Thymus (tissue), 11 donors: ENCODE measurements around the gene CD40LG. TPM values are rescaled to one million over a fixed set of nuclear protein-coding genes. Genes with fewer than 3 reads are reported as not detected.

Source experiments
- DNase-seq, 9 donors: peaks; one replicate each; pipeline ENCODE4 v3.0.0-alpha.2; 2013; ENCODE audit warnings: low spot score in 9 of 9, low read depth in 6 of 9, missing footprints in 1 of 9
- H3K27ac ChIP-seq, 2 donors: one replicate each; pipeline ENCODE4 v1.5.1; 2013; ENCODE audit warnings: control low read depth in 1 of 2, low read depth in 1 of 2, low read length in 1 of 2, mild to moderate bottlenecking in 1 of 2, moderate library complexity in 1 of 2
- H3K27me3 ChIP-seq, 2 donors: one replicate each; pipeline ENCODE4 v1.5.1; 2013; ENCODE audit warnings: low read length in 1 of 2; ENCODE audit not compliant: control insufficient read depth in 2 of 2, insufficient read depth in 1 of 2
- H3K36me3 ChIP-seq, 2 donors: one replicate each; pipeline ENCODE4 v1.5.1; 2013; ENCODE audit warnings: low read length in 1 of 2, mild to moderate bottlenecking in 1 of 2, moderate library complexity in 1 of 2; ENCODE audit not compliant: control insufficient read depth in 2 of 2, insufficient read depth in 2 of 2
- H3K4me1 ChIP-seq, 2 donors: one replicate each; pipeline ENCODE4 v1.5.1; 2013; ENCODE audit warnings: low read length in 2 of 2; ENCODE audit not compliant: control insufficient read depth in 2 of 2, insufficient read depth in 2 of 2
- H3K4me3 ChIP-seq, 2 donors: one replicate each; pipeline ENCODE4 v1.5.1; 2013; ENCODE audit warnings: low read length in 2 of 2, control low read depth in 1 of 2, mild to moderate bottlenecking in 1 of 2
- H3K9me3 ChIP-seq, 2 donors: one replicate each; pipeline ENCODE4 v1.5.1; 2013; ENCODE audit warnings: low read length in 1 of 2, mild to moderate bottlenecking in 1 of 2; ENCODE audit not compliant: control insufficient read depth in 2 of 2, insufficient read depth in 1 of 2
- WGBS: extraction: QIAGEN DNeasy Blood & Tissue Kit; methylation state at CpG from one replicate; pipeline ENCODE4 v1.1.7; 2013; 5-methylcytosine and 5-hydroxymethylcytosine counted together
- polyA plus RNA-seq: library from polyadenylated mRNA; stranded (reverse); fragments of 200-250 nt; gene quantifications from one replicate; pipeline ENCODE4 v1.2.3, GENCODE V29; 2013
- total RNA-seq: library from RNA; stranded (reverse); fragments of 120-200 nt; gene quantifications from one replicate; pipeline ENCODE4 v1.2.4, GENCODE V29; 2013
- donor health status: healthy.

Gene CD40LG
- total and polyA plus RNA-seq, 2 donors = 4.3 to 9.2 TPM

- H3K27ac ChIP-seq = peak overlapping the region; percentile 42 to 81
- WGBS = 7% methylated on average over 6 of the region's 6 CpGs
Observed at GRCh38 chrX:136635235-136635634, 12.7 kb upstream of the CD40LG start.

GRCh38 chrX:136636121-136636520, 11.8 kb upstream of the CD40LG start:
- Histone ChIP-seq H3K4me1 (peaks cover 17 to 55% of the 10 kb centered on the region in 2 donors), H3K9me3 (no peaks in the 10 kb centered on the region), H3K27ac (no peak overlapping the region), H3K36me3 (no peaks in the 10 kb centered on the region), H3K4me3 (no peak overlapping the region), H3K27me3 (no peaks in the 10 kb centered on the region)
- 90% methylated on average over 3 of the region's 3 CpGs for WGBS
- DNase-seq = no peak

More at GRCh38 chrX:136635235-136635634, 12.7 kb upstream of the CD40LG start:
- Histone ChIP-seq H3K4me1 (peaks cover 16 to 56% of the 10 kb centered on the region in 2 donors), H3K4me3 (no peak overlapping the region), H3K36me3 (no peaks in the 10 kb centered on the region), H3K9me3 (no peaks in the 10 kb centered on the region), H3K27me3 (no peaks in the 10 kb centered on the region)
- peak in 2 of 9 donors; percentile 50 to 68 for DNase-seq

GRCh38 chrX:136639506-136640176, 8.3 kb upstream of the CD40LG start:
- Histone ChIP-seq H3K9me3 (no peaks in the 10 kb centered on the region), H3K4me3 (no peak overlapping the region), H3K36me3 (no peaks in the 10 kb centered on the region), H3K27ac (no peak overlapping the region), H3K27me3 (no peaks in the 10 kb centered on the region), H3K4me1 (peaks cover 15 to 55% of the 10 kb centered on the region in 2 donors)
- 82% methylated on average over 8 of the region's 8 CpGs for WGBS
- no peak for DNase-seq

GRCh38 chrX:136643243-136643642, 4.7 kb upstream of the CD40LG start:
- H3K4me3 ChIP-seq = no peak overlapping the region
- WGBS = 15% methylated on average over 1 of the region's 1 CpG
- H3K27ac ChIP-seq = no peak overlapping the region
- no peaks in the 10 kb centered on the region for H3K9me3 ChIP-seq
- peak in 1 of 9 donors; percentile 42 for DNase-seq
- peaks cover 9 to 36% of the 10 kb centered on the region in 2 donors for H3K4me1 ChIP-seq
- no peaks in the 10 kb centered on the region for H3K36me3 ChIP-seq
- H3K27me3 ChIP-seq = no peaks in the 10 kb centered on the region

GRCh38 chrX:136646602-136647239, 1.2 kb upstream of the CD40LG start:
- Histone ChIP-seq H3K36me3 (no peaks in the 10 kb centered on the region), H3K27me3 (no peaks in the 10 kb centered on the region), H3K27ac (peak overlapping the region in 1 of 2 donors; percentile 31), H3K4me1 (peaks cover 0 to 12% of the 10 kb centered on the region in 2 donors), H3K4me3 (no peak overlapping the region), H3K9me3 (no peaks in the 10 kb centered on the region)
- DNase-seq = peak in 3 of 9 donors; percentile 26 to 67 (median 38)
- 64% methylated on average over 5 of the region's 5 CpGs for WGBS

- WGBS = 93% methylated on average over 3 of the region's 3 CpGs
Observed at GRCh38 chrX:136650811-136651210, 2.9 kb downstream of the CD40LG start.

GRCh38 chrX:136652822-136653723, 5.1 kb downstream of the CD40LG start:
- Histone ChIP-seq H3K27me3 (no peaks in the 10 kb centered on the region), H3K27ac (peak overlapping the region in 1 of 2 donors; percentile 31), H3K36me3 (peaks cover 0 to 3% of the 10 kb centered on the region in 2 donors), H3K9me3 (no peaks in the 10 kb centered on the region), H3K4me3 (no peak overlapping the region), H3K4me1 (peaks cover 0 to 5% of the 10 kb centered on the region in 2 donors)
- 79% methylated on average over 6 of the region's 6 CpGs for WGBS
- no peak for DNase-seq

More at GRCh38 chrX:136650811-136651210, 2.9 kb downstream of the CD40LG start:
- Histone ChIP-seq H3K4me1 (peaks cover 0 to 5% of the 10 kb centered on the region in 2 donors), H3K27ac (peak overlapping the region; percentile 30 to 60), H3K4me3 (peak overlapping the region; percentile 6 to 18), H3K36me3 (no peaks in the 10 kb centered on the region), H3K27me3 (no peaks in the 10 kb centered on the region), H3K9me3 (no peaks in the 10 kb centered on the region)
- no peak for DNase-seq

GRCh38 chrX:136656361-136656964, 8.5 kb downstream of the CD40LG start:
- Histone ChIP-seq H3K4me1 (peaks cover 0 to 10% of the 10 kb centered on the region in 2 donors), H3K27ac (no peak overlapping the region), H3K4me3 (no peak overlapping the region), H3K9me3 (no peaks in the 10 kb centered on the region), H3K27me3 (no peaks in the 10 kb centered on the region), H3K36me3 (peaks cover 0 to 3% of the 10 kb centered on the region in 2 donors)
- DNase-seq = no peak
- 94% methylated on average over 5 of the region's 5 CpGs for WGBS
